Measurements from ENCODE around the gene RIIAD1.
A peak's percentile ranks its signal among the peaks of the same experiment; 100 is the strongest.
"Not testable (repeated sequence)": the region's sequence is repeated elsewhere in the genome, so short reads cannot be mapped to it uniquely, and the experiment has no call there.

Gene RIIAD1, protein sequence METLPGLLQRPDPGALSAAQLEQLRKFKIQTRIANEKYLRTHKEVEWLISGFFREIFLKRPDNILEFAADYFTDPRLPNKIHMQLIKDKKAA

DNA sequence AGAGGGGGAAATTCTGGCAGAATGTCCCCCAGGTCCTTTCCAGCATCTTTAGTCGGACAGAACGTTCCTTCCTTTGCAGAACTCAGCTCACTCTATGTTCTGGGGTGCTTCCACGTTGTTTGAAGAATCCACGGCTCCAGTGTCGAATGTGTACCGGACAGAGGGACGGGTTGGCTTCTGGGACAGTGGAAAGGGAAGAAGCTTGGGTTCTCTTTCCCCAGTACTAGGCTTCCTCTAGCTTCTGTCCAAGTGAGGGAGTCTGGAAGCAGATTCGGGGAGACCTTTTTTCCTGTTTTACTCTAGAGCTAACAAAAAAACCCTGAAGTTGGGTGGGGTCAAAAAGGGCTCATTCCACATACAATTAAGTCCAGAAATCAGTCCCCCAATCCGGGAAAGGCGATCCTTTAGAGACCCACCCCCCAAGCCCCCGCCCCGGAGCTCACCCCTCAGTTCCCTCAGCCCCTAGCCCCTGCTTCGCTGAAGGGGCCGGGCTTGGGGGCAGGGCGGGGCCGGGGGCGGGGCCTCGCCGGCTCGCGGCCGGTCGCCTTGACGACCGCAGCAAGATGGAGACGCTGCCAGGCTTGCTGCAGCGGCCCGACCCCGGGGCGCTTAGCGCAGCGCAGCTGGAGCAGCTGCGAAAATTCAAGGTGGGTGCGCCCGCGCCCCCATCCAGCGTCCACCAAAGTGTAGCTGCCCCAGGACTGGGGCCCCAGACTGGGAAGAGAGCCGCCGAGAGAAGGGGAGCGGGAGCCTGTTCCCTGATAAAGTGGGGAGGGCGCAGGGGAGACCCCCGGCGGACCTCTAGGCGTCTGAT, at the start of gene RIIAD1:
Gene RIIAD1 (plus strand): TSS at position 549 of the 814 bp plus-strand sequence. CDS start 15 bp downstream, at position 564.
- peak; percentile 93 for DNase-seq (ENCODE audit: low spot score)

DNA sequence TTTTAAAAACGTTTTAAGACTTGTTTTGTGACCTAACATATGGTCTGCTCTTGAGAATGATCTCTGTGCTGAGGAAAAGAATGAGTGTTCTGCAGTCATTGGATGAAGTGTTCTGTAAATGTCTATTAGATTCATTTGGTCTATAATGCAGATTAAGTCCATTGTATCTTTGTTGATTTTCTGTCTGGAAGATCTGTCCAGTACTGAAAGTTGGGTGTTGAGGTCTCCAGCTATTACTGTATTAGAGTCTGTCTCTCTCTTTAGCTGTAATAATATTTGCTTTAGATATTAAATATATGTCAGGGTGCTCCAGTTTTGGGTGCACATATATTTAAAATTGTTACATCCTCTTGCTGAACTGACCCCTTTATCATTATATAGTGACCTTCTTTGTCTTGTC, 47.9 kb upstream of the RIIAD1 start:
- no peak for DNase-seq (ENCODE audit: low spot score)

DNA sequence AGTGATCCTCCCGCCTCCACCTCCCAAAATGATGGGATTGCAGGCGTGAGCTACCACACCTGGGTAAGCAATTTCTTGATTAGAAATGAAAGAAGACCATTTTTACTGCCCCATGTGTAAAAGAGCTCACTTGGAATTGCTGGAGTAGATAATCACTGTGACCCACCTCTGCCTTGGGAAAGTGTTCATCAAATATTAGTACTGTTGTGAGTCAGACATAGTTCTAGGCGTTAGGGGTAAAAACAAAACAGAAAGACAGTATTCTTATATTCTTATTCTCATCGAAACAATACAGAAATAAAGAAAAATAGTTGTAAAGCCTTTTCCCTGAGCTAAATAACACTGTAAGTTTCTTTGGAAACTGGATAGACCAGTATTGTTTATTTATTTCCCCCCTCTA, 40.9 kb upstream of the RIIAD1 start:
- no peak for DNase-seq (ENCODE audit: low spot score)

DNA sequence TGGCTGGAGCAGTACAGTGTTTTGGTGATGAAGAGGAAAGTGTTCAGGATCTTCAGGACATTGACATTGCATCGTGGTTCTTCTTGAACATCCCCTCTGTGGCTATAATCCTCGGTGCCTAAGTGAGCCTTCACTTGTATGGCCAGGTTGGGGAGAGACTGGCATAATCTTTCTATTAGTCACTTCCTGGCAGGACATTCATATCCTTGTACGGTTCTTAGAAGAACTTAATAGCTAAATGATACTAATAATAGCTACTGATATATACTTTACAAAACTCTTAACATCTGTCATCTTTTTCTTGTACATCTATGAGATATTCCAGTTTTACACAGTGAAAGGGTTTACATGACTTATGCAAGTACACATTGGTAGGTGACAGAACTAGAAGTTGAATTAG, 40.5 kb upstream of the RIIAD1 start:
- peak; percentile 69 for DNase-seq (ENCODE audit: low spot score)

DNA sequence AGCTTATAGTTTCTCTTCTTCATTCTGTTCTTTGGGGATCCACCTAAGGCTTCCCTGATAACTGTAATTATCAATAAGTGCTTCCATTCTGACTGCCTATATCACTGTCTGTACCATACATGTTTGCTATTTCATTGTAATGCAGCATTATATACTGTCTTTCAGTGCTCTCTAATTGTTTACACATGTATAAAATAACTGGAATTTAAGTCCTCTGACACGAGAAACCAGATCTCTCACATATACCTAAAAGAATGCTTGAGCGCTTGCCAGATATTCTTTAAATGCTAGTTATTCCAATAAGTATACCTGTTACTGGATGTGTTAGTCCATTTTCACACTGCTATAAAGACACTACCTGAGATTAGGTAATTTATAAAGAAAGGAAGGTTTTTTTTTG, 39.4 kb upstream of the RIIAD1 start:
- no peak for DNase-seq (ENCODE audit: low spot score)

DNA sequence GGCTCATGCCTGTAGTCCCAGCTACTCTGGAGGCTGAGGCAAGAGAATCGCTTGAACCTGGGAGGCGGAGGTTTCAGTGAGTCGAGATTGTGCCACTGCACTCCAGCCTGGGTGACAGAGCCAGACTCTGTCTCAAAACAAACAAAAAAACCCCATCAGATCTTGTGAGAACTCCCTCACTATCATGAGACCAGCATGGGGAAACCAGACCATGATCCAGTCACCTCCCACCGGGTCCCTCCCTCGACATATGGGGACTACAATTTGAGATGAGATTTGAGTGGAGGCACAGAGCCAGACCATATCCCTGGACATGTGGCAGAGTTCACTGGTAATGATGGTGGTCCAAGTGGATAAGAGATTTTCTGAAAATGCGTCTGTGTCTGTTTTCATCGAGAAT, 38.4 kb upstream of the RIIAD1 start:
- DNase-seq (ENCODE audit: low spot score) = not testable (repeated sequence)

DNA sequence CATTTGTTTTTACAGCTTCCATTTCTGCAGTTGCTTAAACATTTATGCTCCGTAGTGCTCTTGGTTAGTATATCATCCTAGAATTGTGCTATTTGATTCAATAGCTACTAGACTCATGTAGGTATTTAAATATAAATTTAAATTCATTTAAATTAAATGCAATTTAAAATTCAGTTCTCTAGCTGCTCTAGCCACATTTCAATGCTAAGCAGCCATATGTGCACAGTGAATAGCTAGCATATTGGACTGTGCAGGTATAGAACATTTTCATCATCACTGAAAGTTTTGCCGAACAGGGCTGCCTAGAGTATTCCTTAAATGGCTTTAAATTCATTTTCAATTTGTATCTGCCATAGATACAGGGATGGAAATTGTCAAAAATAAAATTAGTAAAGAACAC, 37.2 kb upstream of the RIIAD1 start:
- DNase-seq (ENCODE audit: low spot score) = no peak

DNA sequence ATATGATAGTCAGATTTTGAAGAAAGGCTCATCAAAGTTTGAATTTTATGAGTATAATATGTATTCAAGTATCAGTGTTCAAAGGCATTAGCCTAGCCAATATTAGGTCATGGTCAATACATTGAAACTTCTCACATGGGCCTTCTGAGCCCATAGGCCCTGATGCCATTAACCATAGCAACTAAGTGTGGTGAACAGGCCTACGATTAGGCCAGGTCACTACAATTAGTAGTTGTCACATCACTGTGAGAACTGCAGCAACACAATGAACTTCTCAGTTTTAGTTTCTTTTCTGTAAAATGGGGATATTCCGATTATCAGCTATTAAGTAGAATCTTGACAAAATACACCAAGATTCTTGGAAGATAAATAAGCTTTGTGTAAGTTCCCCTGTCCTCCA, 34.8 kb upstream of the RIIAD1 start:
- no peak for DNase-seq (ENCODE audit: low spot score)

DNA sequence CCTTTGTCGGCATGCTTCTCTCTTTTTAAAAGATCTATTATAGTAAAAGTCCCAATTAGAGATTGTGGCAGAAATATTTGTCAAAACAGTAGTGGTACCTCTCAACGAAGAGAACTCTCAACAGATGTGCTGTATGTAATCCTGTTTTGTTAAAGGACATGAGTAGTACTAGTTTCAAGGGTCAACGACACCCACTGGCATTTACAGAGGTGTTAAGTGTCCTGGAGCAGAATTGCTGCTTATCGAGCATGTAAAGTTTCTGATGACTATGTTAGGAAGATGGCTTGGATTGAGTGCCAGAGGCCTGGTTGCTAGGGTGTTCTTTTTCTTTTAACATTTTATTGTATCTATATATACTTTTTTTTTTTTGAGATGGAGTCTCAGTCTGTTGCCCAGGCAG, 31.8 kb upstream of the RIIAD1 start:
- no peak for DNase-seq (ENCODE audit: low spot score)

DNA sequence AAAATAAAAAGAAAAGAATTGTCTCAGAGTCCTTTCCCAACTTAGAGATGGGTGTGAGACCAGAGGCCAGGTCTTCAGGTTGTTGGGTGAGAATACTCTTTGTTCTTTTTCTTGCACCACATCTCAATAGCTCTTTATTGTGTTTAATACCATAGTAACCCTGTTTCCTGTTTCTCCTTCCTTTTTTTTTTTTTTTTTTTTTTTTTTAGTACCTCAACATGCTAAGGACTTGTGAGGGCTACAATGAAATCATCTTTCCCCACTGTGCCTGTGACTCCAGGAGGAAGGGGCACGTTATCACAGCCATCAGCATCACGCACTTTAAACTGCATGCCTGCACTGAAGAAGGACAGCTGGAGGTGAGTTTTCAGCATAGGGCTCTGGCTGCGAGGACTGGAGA, 29.1 kb upstream of the RIIAD1 start:
- no peak for DNase-seq (ENCODE audit: low spot score)

DNA sequence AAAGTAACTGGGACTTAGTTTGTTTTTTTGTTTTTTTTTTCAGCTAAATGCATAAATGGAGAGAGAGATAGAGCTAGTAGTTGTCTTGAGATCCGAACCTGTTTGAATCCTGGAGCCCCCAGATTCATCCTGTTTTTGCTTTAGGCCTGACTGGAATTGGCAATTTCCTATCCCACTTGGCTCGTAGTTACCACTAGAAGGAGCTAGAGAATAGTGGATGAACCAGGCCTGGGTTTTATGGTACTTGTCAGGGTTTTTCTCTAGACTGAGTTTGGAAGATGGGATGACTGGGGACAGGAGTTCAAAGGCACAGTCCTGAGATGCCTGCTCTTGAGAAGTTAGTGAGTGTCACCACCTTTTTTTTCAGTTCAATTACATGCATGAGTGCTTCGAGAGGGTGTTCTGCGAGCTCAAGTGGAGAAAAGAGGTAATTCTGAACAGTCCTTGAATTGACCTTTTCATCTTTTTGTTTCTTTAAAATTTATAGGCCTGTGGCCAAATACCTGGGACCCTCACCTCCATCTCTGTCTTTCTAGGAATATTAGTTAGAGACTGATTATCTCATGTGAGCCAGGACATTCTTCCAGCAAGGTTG, 28.2 kb upstream of the RIIAD1 start:
- peak; percentile 61 for DNase-seq (ENCODE audit: low spot score)

DNA sequence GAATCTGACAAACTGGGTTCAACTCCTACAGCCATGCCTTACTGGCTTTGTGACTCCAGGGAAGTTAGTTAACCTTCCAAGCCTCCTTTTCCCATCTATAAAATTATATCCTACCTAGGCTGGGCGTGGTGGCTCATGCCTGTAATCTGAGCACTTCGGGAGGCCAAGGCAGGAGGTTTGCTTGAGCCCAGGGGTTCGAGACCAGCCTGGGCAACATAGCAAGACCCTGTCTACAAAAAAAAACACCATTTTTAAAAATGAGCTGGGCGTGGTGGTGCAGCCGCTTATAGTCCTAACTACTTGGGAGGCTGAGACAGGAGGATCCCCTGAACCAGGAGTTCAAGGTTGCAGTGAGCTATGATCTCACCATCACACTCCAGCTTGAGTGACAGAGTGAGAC, 19.8 kb upstream of the RIIAD1 start:
- DNase-seq (ENCODE audit: low spot score) = no peak

DNA sequence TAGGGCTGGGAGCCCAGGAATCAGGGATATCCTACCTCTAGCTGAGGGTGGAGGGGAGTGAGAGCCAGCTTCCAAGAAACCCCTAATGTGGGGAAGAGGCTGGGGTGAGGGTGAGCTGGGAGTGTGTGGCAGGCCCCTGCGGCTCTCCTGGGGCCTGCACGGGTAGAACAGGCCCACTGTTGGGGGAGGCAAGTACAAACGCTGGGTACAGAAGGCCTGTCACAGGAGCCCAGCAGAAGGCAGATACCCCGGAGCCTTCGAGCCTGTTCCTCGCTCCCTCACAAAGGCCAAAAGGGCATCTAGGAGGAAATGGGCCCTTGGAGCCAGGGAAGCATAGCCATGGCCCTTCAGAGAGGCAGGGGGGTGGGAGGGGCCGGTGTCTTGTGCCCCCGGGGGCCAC, 18.4 kb upstream of the RIIAD1 start:
- DNase-seq (ENCODE audit: low spot score) = no peak

DNA sequence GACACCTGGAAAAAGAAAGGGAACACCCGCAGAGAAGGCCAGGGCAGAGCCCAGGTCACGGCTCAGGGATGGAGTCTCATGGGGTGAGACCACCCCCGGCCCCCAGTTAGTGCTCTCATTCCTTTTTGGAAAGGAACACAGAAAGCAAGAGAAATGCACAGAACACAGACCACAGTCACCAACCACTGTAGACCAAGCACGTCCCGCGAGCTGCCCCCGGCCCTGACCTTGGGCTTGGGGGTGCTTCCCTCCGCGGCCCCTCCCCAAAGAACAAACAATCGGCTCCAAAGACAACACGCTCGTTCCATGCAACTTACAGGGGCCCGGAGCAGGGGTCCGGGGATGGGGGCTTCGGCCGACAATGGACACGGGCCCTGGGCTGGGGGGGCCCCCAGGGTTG, 17.5 kb upstream of the RIIAD1 start:
- DNase-seq (ENCODE audit: low spot score) = no peak

DNA sequence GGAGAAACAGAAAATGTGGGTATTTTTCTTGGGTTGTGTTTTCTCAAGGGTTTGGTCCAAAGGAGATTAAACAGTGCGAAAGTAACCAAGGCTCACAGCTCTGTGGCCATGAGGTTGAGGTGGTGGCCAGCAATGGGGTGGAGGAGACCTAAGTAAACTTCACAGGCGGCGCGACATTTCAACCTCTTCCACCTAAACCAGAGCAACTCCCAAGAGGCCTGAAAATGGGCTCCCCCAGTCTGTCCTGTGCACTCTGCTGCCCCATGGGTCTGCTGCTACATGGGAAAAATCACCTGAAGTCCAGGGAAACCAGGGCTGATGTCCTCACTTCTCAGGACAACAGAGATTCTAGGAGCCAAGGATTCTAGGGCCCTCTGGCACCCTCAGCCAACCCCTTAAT, 17.1 kb upstream of the RIIAD1 start:
- DNase-seq (ENCODE audit: low spot score) = no peak

DNA sequence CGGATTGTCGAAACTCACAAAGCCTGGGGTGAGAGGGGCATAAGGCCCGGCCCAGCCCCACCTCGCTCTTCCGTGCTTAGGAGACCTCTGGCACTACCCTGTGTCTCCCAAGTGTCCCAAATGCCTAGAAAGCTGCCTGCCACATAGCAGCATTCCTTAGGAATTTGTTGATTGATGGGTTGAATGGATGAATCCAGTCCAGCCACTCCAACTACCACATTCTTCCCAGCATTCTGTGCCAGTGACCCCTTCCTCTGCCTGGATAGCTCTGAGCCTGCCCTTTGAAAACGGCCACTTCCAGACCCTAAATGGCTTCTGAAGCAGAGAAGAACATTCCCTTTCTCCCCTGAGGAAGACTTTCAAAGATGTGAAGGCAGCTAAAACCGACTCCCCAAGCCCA, 16.2 kb upstream of the RIIAD1 start:
- no peak for DNase-seq (ENCODE audit: low spot score)

DNA sequence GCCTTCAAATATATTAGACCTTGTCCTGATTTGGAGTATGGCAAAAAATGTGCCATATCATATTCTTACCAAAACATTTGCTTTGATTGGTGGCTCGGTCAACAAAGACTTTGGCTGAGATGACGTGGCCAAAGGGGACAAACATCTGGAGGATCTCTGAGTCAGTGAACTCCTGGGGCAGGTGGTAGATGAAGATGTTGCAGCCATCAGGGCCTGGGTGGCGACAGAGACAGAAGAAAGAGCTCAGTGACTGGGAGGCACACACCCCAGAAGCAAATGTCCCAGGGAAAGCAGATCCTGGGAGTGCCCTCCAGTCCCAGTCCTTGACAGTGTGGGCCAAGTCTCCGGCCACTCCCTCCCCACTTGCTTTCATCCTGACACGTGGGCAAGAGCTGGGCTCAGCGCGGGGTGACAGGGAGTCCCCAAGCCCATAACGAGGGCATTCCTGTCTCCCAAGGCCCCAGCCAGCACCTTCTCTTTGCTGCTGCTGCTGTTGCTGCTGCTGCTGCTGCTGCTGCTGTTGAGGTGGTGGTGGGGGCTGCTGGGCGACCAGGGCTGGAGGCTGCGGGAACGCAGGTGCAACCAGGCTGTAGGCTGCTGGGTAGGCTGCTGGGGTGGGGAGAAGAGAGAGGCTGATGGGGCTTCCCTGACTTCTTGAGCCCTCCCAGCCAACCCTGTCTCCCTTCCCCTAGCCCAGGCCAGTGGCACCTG, 15.4 kb upstream of the RIIAD1 start:
- no peak for DNase-seq (ENCODE audit: low spot score)

DNA sequence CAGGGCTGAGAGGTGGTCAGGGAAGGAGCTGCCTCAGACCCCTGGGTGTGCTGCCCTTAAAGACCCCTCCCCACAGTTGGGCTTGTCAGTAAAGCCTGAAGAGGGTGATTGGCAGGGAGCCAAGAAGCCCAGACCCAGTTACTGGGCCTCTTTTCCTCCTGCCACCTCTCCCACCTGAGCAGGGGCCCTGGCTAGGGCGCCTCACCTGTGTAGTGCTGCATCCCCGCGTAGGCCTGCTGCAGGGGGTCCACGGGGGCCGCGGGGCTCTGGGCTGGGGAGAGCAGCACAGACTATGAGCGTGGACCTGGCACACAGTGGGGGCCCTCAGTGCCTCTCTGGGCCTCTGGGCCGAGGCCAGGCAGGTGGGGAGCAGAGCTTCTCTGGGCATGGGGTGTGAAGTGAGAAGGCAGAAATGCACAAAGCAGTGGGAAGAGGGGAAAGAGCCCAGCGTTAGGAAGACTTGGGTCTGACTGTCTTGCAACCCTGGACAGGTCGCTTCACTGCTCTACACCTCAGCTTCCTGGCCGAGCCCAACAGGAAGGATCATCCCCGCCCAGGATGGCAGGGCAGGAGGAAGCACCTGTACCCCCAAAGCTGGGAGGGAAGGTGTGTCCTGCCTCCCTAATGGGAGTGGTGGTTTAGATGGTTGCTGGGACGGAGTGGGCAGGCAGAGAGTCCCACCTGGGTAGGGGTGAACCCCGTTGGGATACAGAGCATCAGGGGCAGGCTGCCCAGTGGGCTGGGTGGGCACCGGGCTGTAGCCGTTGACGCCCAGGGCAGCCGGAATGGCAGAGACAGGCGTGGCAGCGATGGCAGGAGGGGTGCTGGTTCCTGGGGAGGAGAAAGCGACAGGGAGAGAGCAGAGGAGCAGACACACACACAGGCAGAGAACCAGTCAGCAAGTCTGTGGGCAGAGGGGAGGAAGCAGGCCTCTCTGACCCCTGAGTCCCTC, 14.6 kb upstream of the RIIAD1 start:
- DNase-seq (ENCODE audit: low spot score) = no peak

DNA sequence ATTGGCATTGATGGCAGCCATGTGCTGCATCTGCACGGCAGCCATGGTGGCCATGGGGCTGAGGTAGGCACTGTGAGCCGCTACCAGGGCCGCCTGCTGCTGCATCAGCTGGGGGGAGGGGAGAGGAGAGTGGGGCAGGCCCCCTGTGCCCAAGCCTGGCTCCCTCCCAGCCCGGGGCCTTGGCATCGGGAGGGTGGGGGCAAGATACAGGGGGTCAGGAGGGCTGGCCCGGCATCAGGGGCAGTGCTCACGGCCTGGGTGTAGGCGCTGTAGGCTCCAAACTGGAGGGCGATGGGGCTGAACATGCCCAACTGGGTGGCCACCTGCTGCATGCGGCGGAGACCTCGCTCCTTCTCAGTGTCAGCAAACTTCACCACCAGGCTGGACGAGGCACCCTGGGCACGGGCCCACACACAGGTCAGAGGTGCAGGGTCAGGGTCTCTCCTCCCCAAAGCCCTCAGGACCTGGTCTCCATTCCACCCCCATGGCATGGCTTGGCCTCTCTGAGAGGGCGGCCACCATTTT, 13.7 kb upstream of the RIIAD1 start:
- DNase-seq (ENCODE audit: low spot score) = no peak

DNA sequence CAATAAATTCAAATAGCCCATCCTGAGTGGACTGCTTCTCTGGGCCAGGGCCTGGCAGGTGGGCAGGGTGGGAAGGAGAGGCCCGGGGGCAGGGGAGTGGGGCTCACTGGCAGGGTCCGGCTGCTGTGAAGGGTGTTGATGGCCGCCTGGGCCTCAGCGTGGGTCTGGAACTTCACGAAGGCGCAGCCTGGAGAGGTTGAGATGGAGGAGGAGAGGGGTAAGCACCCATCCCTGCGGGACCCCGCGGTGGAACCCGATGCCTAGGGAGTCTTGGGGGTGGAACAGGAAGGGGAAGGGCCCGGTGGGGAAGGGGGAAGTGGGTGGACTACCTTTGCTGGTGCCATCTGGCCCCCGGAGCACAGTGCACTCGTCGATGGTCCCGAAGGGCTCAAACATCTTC, 12.4 kb upstream of the RIIAD1 start:
- no peak for DNase-seq (ENCODE audit: low spot score)

DNA sequence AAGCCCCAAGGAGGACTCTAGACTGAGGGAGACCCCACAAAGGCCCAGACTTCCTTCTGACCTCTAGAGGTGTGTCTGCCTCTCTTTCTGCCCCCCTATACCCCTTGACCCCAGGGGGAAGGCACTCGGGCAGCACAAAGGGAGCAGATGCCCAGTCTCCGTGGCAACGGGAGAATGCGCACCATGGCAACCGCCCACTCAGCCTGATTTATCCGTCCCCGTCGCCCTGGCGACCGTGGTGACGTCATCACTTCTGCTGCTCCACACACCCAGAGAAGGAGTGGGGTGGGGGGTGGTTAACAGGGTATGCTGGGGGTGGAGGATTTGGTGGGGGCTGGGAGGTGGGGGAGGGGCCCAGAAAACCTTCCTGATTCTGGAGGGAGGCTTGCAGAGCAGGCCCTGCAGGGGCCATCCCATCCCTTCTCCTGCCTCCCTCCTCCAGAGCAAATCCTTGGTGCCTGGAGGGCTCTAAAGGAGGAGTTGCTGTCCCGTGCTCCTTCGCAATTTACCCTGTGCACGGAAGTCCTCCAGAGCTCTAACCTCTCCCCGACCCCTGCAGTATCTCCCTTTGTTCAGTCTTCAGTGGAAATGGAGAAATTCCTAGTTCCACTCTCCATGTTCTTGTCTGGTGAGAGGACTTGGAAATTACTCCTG, 11.0 kb upstream of the RIIAD1 start:
- DNase-seq (ENCODE audit: low spot score) = peak; percentile 57
